Common myeloid progenitor, CD34-positive (primary cell): ENCODE results near the gene CLEC16A.

Experiments
- CTCF ChIA-PET: fragments of 350-600 bp; sonication (Branson Sonifier 250); formaldehyde crosslinking; loops from one replicate; lab custom pipeline; 2021; ENCODE audit warnings: antibody characterized with exemption; lab: Charles Lee
- POLR2A ChIA-PET: fragments of 350-600 bp; sonication (Branson Sonifier 250); formaldehyde crosslinking; loops from one replicate; lab custom pipeline; 2021; ENCODE audit warnings: antibody characterized with exemption; lab: Charles Lee
- DNase-seq, 3 donors: peaks; one replicate each; pipeline versions ENCODE4 v3.0.0 to v3.0.0-alpha.2; 2013
- H3K27ac ChIP-seq, 2 experiments: 1 replicate in 1 of 2; 2 replicates in 1 of 2; pipeline ENCODE4 v1.7.0; 2013; ENCODE audit warnings: inconsistent platforms in 2 of 2, low read length in 2 of 2, mild to moderate bottlenecking in 2 of 2, low read depth in 1 of 2, moderate library complexity in 1 of 2; ENCODE audit not compliant: severe bottlenecking in 2 of 2, insufficient read depth in 1 of 2, poor library complexity in 1 of 2
- H3K27me3 ChIP-seq, 5 experiments: replicated peaks in 2 of 5; 1 replicate in 3 of 5; 2 replicates in 2 of 5; pipeline versions ENCODE4 v1.6.1 to v1.7.0; 2013; ENCODE audit warnings: low read length in 4 of 5, mild to moderate bottlenecking in 2 of 5, moderate library complexity in 2 of 5, inconsistent platforms in 1 of 5; ENCODE audit not compliant: insufficient read depth in 5 of 5, control insufficient read depth in 4 of 5
- H3K36me3 ChIP-seq, 4 experiments: 1 replicate in 2 of 4; 2 replicates in 2 of 4; pipeline versions ENCODE4 v1.6.1 to v1.7.0; 2013; ENCODE audit warnings: low read length in 3 of 4, control low read depth in 1 of 4, mild to moderate bottlenecking in 1 of 4; ENCODE audit not compliant: control insufficient read depth in 4 of 4, insufficient read depth in 4 of 4
- H3K4me1 ChIP-seq, 4 experiments: 1 replicate in 3 of 4; 2 replicates in 1 of 4; pipeline versions ENCODE4 v1.6.1 to v1.7.1; 2013; ENCODE audit warnings: low read length in 3 of 4, mild to moderate bottlenecking in 3 of 4, control low read depth in 1 of 4, inconsistent platforms in 1 of 4, moderate library complexity in 1 of 4; ENCODE audit not compliant: control insufficient read depth in 4 of 4, insufficient read depth in 4 of 4; ENCODE audit errors: control extremely low read depth in 1 of 4
- H3K4me3 ChIP-seq, 7 experiments: 1 replicate in 4 of 7; 2 replicates in 3 of 7; pipeline versions ENCODE4 v1.5.1 to v1.7.0; 2013; ENCODE audit warnings: mild to moderate bottlenecking in 7 of 7, low read length in 6 of 7, moderate library complexity in 6 of 7, inconsistent platforms in 2 of 7, low read depth in 2 of 7, control low read depth in 1 of 7; ENCODE audit not compliant: insufficient read depth in 4 of 7, control insufficient read depth in 1 of 7; ENCODE audit errors: extremely low read depth in 1 of 7
- H3K9me3 ChIP-seq, 5 experiments: 1 replicate in 4 of 5; 2 replicates in 1 of 5; pipeline versions ENCODE4 v1.6.1 to v1.7.1; 2013; ENCODE audit warnings: low read length in 4 of 5, mild to moderate bottlenecking in 2 of 5, inconsistent platforms in 1 of 5, low read depth in 1 of 5, moderate library complexity in 1 of 5; ENCODE audit not compliant: control insufficient read depth in 4 of 5, insufficient read depth in 2 of 5; ENCODE audit errors: control extremely low read depth in 1 of 5
- WGBS: methylation state at CpG from one replicate; pipeline ENCODE4 v1.1.5; 2013; ENCODE audit not compliant: insufficient coverage; 5-methylcytosine and 5-hydroxymethylcytosine counted together

The CLEC16A gene

GRCh38 chr16:11058832-11059231 is 114.5 kb downstream of the CLEC16A start:
- Histone ChIP-seq H3K27me3 (peaks cover 0 to 12% (median 0%) of the 10 kb centered on the region in 5 experiments), H3K9me3 (no peaks in the 10 kb centered on the region), H3K27ac (no peak overlapping the region), H3K4me3 (no peak overlapping the region), H3K36me3 (peaks cover 4 to 25% (median 13%) of the 10 kb centered on the region in 4 experiments), H3K4me1 (peaks cover 0 to 8% (median 4%) of the 10 kb centered on the region in 4 experiments)
- POLR2A ChIA-PET: no interaction called here
- WGBS: 94% methylated on average over 4 of the region's 5 CpGs
- CTCF ChIA-PET: interaction anchor here (1.2 to 1.4 kb wide), 2 partner anchors 9 to 10 kb away, joined by 3 to 4 read pairs; no protein-coding TSS in a partner anchor
- no peak for DNase-seq

GRCh38 chr16:11059588-11059987 is 115.2 kb downstream of the CLEC16A start:
- Histone ChIP-seq H3K36me3 (peaks cover 4 to 23% (median 15%) of the 10 kb centered on the region in 4 experiments), H3K4me1 (peaks cover 0 to 8% (median 4%) of the 10 kb centered on the region in 4 experiments), H3K27me3 (peaks cover 0 to 7% (median 0%) of the 10 kb centered on the region in 5 experiments), H3K4me3 (no peak overlapping the region), H3K27ac (no peak overlapping the region), H3K9me3 (no peaks in the 10 kb centered on the region)
- no peak for DNase-seq
- ChIA-PET CTCF (interaction anchor here (1.2 kb wide), 1 partner anchor 8 kb away, joined by 3 read pairs; no protein-coding TSS in a partner anchor), POLR2A (no interaction called here)
- WGBS: 100% methylated on average over 3 of the region's 4 CpGs

- Histone ChIP-seq H3K9me3 (no peaks in the 10 kb centered on the region), H3K27ac (no peak overlapping the region), H3K36me3 (peaks cover 4 to 30% (median 15%) of the 10 kb centered on the region in 4 experiments), H3K4me3 (no peak overlapping the region), H3K4me1 (peaks cover 0 to 8% (median 4%) of the 10 kb centered on the region in 4 experiments), H3K27me3 (peaks cover 0 to 3% (median 0%) of the 10 kb centered on the region in 5 experiments)
- CTCF ChIA-PET: no interaction called here
- POLR2A ChIA-PET: no interaction called here
- 97% methylated on average over 2 of the region's 4 CpGs for WGBS
- no peak for DNase-seq
These were observed 116.0 kb downstream of the CLEC16A start for GRCh38 chr16:11060364-11060763.

GRCh38 chr16:11060842-11061241 is 116.5 kb downstream of the CLEC16A start:
- DNase-seq: no peak
- peaks cover 0 to 7% (median 3%) of the 10 kb centered on the region in 4 experiments for H3K4me1 ChIP-seq
- no peaks in the 10 kb centered on the region for H3K9me3 ChIP-seq
- ChIA-PET POLR2A (no interaction called here), CTCF (interaction anchor here (1.4 to 1.6 kb wide), 3 partner anchors 9 to 31 kb away, joined by 3 to 5 read pairs (median 4); no protein-coding TSS in a partner anchor)
- H3K27me3 ChIP-seq: peaks cover 0 to 3% (median 0%) of the 10 kb centered on the region in 5 experiments
- WGBS: 93% methylated on average over 5 of the region's 7 CpGs
- H3K27ac ChIP-seq: no peak overlapping the region
- H3K4me3 ChIP-seq: no peak overlapping the region
- peaks cover 4 to 35% (median 15%) of the 10 kb centered on the region in 4 experiments for H3K36me3 ChIP-seq

GRCh38 chr16:11061629-11062270 is 117.4 kb downstream of the CLEC16A start:
- H3K4me3 ChIP-seq: no peak overlapping the region
- no peak for DNase-seq
- H3K9me3 ChIP-seq: no peaks in the 10 kb centered on the region
- peaks cover 0 to 3% (median 0%) of the 10 kb centered on the region in 5 experiments for H3K27me3 ChIP-seq
- ChIA-PET POLR2A (no interaction called here), CTCF (interaction anchor here (1.0 to 1.6 kb wide), 5 partner anchors 9 to 30 kb away, joined by 3 to 5 read pairs (median 3); no protein-coding TSS in a partner anchor)
- H3K4me1 ChIP-seq: peaks cover 0 to 6% (median 5%) of the 10 kb centered on the region in 4 experiments
- no peak overlapping the region for H3K27ac ChIP-seq
- 97% methylated on average over 3 of the region's 6 CpGs for WGBS
- H3K36me3 ChIP-seq: peaks cover 4 to 35% (median 15%) of the 10 kb centered on the region in 4 experiments

GRCh38 chr16:11063448-11064201 is 119.3 kb downstream of the CLEC16A start:
- peaks cover 0 to 31% (median 15%) of the 10 kb centered on the region in 4 experiments for H3K36me3 ChIP-seq
- no peaks in the 10 kb centered on the region for H3K27me3 ChIP-seq
- DNase-seq: no peak
- no peak overlapping the region for H3K27ac ChIP-seq
- peaks cover 0 to 7% (median 5%) of the 10 kb centered on the region in 4 experiments for H3K4me1 ChIP-seq
- H3K4me3 ChIP-seq: no peak overlapping the region
- ChIA-PET POLR2A (no interaction called here), CTCF (interaction anchor here (1.6 kb wide), 1 partner anchor 9 kb away, joined by 5 read pairs; no protein-coding TSS in a partner anchor)
- no peaks in the 10 kb centered on the region for H3K9me3 ChIP-seq
- 98% methylated on average over 8 of the region's 8 CpGs for WGBS
